MV-4-11 (cell line): ENCODE data around the gene VWA3B.
"Not testable (repeated sequence)": the region's sequence is repeated elsewhere in the genome, so short reads cannot be mapped to it uniquely, and the experiment has no call there.

Experiments
- DNase-seq: peaks from one replicate; lab custom pipeline; 2025; lab: John Stamatoyannopoulos, UW

VWA3B gene

GRCh38 chr2:98086491-98087446 is at the start of gene VWA3B:
Gene VWA3B, plus strand, starts transcription at chr2:98087167. Its CDS starts 5,926 bp downstream, at chr2:98093093.
- DNase-seq: peak; percentile 36

- DNase-seq: no peak
Measured at GRCh38 chr2:98037206-98037605, 49.8 kb upstream of the VWA3B start.

GRCh38 chr2:98037666-98038336 is 49.2 kb upstream of the VWA3B start:
- DNase-seq: no peak

GRCh38 chr2:98039085-98039756 is 47.7 kb upstream of the VWA3B start:
- peak; percentile 98 for DNase-seq

- no peak for DNase-seq
Measured at GRCh38 chr2:98040331-98040939, 46.5 kb upstream of the VWA3B start.

- DNase-seq: no peak
Measured at GRCh38 chr2:98043101-98043500, 43.9 kb upstream of the VWA3B start.

- DNase-seq: not testable (repeated sequence)
Measured at GRCh38 chr2:98044730-98045129, 42.2 kb upstream of the VWA3B start.

- no peak for DNase-seq
Measured at GRCh38 chr2:98050070-98050469, 36.9 kb upstream of the VWA3B start.

GRCh38 chr2:98058191-98058975 is 28.6 kb upstream of the VWA3B start:
- no peak for DNase-seq

GRCh38 chr2:98060277-98060676 is 26.7 kb upstream of the VWA3B start:
- DNase-seq: no peak

- DNase-seq: no peak
Measured at GRCh38 chr2:98063291-98063854, 23.6 kb upstream of the VWA3B start.

- DNase-seq: no peak
Measured at GRCh38 chr2:98065808-98066207, 21.2 kb upstream of the VWA3B start.

- DNase-seq: no peak
Measured at GRCh38 chr2:98067160-98067559, 19.8 kb upstream of the VWA3B start.

- DNase-seq: no peak
Measured at GRCh38 chr2:98070081-98070480, 16.9 kb upstream of the VWA3B start.

- DNase-seq: no peak
Measured at GRCh38 chr2:98072442-98072841, 14.5 kb upstream of the VWA3B start.

GRCh38 chr2:98078701-98079100 is 8.3 kb upstream of the VWA3B start:
- DNase-seq: peak; percentile 64

- peak; percentile 35 for DNase-seq
Measured at GRCh38 chr2:98084151-98084868, 2.7 kb upstream of the VWA3B start.

GRCh38 chr2:98084869-98085238 is 2.1 kb upstream of the VWA3B start:
- DNase-seq: no peak

- no peak for DNase-seq
Measured at GRCh38 chr2:98085649-98086048, 1.3 kb upstream of the VWA3B start.

GRCh38 chr2:98087447-98088020 is 567 bp downstream of the VWA3B start:
- peak; percentile 72 for DNase-seq
